RPMI7951 (cell line): ENCODE measurements around the gene SLC39A3. TPM values are rescaled to one million over a fixed set of nuclear protein-coding genes. Genes with fewer than 3 reads are reported as not detected.

Source experiments
- DNase-seq: peaks from one replicate; pipeline ENCODE4 v3.0.0-alpha.2; 2012; ENCODE audit warnings: low read depth
- total RNA-seq: library from RNA; depleted of rRNA; stranded (reverse); fragments of >200 nt; shearing (Covaris generic); gene quantifications from 2 replicates; pipeline ENCODE4 v1.2.3, GENCODE V29; 2014; rRNA removed

SLC39A3 gene
- 37.1 and 55.1 TPM in 2 replicates for total RNA-seq

- peak; percentile 99 for DNase-seq
Observed at GRCh38 chr19:2739602-2740313, at the start of gene SLC39A3. Gene SLC39A3, minus strand, starts transcription at chr19:2740017. Its CDS starts 2,760 bp downstream, at chr19:2737257.

GRCh38 chr19:2788237-2788636 is 48.4 kb upstream of the SLC39A3 start:
- DNase-seq: no peak

- DNase-seq: no peak
Observed at GRCh38 chr19:2787115-2787514, 47.3 kb upstream of the SLC39A3 start.

GRCh38 chr19:2785244-2785997 is 45.6 kb upstream of the SLC39A3 start, which contains the start of gene THOP1:
Gene THOP1, plus strand, starts transcription at chr19:2785503. Its CDS starts 160 bp downstream, at chr19:2785663.
- DNase-seq: peak; percentile 99

- DNase-seq: no peak
Observed at GRCh38 chr19:2783781-2784145, 43.9 kb upstream of the SLC39A3 start.

GRCh38 chr19:2782936-2783780 is 43.3 kb upstream of the SLC39A3 start, which contains the start of gene SGTA:
Gene SGTA, minus strand, starts transcription at chr19:2783273. Its CDS starts 14,205 bp downstream, at chr19:2769068.
- DNase-seq: peak; percentile 99

- DNase-seq: no peak
Observed at GRCh38 chr19:2782329-2782935, 42.6 kb upstream of the SLC39A3 start.

- DNase-seq: no peak
Observed at GRCh38 chr19:2780284-2780683, 40.5 kb upstream of the SLC39A3 start.

GRCh38 chr19:2779121-2779740 is 39.4 kb upstream of the SLC39A3 start:
- DNase-seq: no peak

- no peak for DNase-seq
Observed at GRCh38 chr19:2777952-2778683, 38.3 kb upstream of the SLC39A3 start.

GRCh38 chr19:2775556-2776430 is 36.0 kb upstream of the SLC39A3 start:
- peak; percentile 90 for DNase-seq

- no peak for DNase-seq
Observed at GRCh38 chr19:2774953-2775555, 35.2 kb upstream of the SLC39A3 start.

- DNase-seq: no peak
Observed at GRCh38 chr19:2774083-2774679, 34.4 kb upstream of the SLC39A3 start.

- no peak for DNase-seq
Observed at GRCh38 chr19:2771786-2772674, 32.2 kb upstream of the SLC39A3 start.

- no peak for DNase-seq
Observed at GRCh38 chr19:2770055-2771013, 30.5 kb upstream of the SLC39A3 start.

- DNase-seq: no peak
Observed at GRCh38 chr19:2769218-2769617, 29.4 kb upstream of the SLC39A3 start.
